SK-N-SH (cell line): ENCODE measurements around the gene THADA. TPM values are rescaled to one million over a fixed set of nuclear protein-coding genes. Genes with fewer than 3 reads are reported as not detected.

Experiments used
- CTCF ChIA-PET: fragments of 300-600, 350-600 bp; formaldehyde crosslinking; extraction: SDS; loops from one replicate; lab custom pipeline; 2021; lab: Yijun Ruan, JAX
- POLR2A ChIA-PET: fragments of 350-600 bp; sonication (Branson Sonifier 250); formaldehyde crosslinking; extraction: SDS; loops from one replicate; lab custom pipeline; 2020; ENCODE audit warnings: antibody characterized with exemption, inconsistent platforms; lab: Yijun Ruan, JAX
- DNase-seq: peaks from one replicate; pipeline ENCODE4 v3.0.0; 2012
- H2AFZ ChIP-seq: fragments of 200-600 bp; sonication (generic); 2 replicates; pipeline ENCODE4 v1.8.1; 2016; ENCODE audit warnings: antibody characterized with exemption, mild to moderate bottlenecking, low read depth
- H3F3A ChIP-seq: fragments of 200-600 bp; sonication (generic); replicated peaks from 2 replicates; pipeline ENCODE3; 2016; ENCODE audit warnings: antibody characterized with exemption, mild to moderate bottlenecking; ENCODE audit not compliant: insufficient read depth
- H3K27ac ChIP-seq, 2 experiments: fragments of 200-500 bp in 1 of 2; fragments of 200-600 bp in 1 of 2; sonication (Bioruptor generic) in 1 of 2; sonication (generic), shearing (Covaris generic) in 1 of 2; 2 replicates each; pipeline versions ENCODE4 v1.5.1 to v1.6.1; 2014 to 2016; ENCODE audit warnings: low read depth in 2 of 2, inconsistent platforms in 1 of 2, low read length in 1 of 2, mild to moderate bottlenecking in 1 of 2, mixed read lengths in 1 of 2
- H3K27me3 ChIP-seq: fragments of 200-600 bp; sonication (generic), shearing (Covaris generic); 2 replicates; pipeline ENCODE4 v1.6.1; 2016; ENCODE audit warnings: mixed run types; ENCODE audit not compliant: insufficient read depth
- H3K36me3 ChIP-seq, 2 experiments: fragments of 200-500 bp in 1 of 2; fragments of 200-600 bp in 1 of 2; sonication (Bioruptor generic) in 1 of 2; sonication (generic) in 1 of 2; replicated peaks in 1 of 2; 2 replicates each; pipeline versions ENCODE3 to v1.5.1; 2014 to 2016; ENCODE audit warnings: low read length in 1 of 2, mild to moderate bottlenecking in 1 of 2; ENCODE audit not compliant: insufficient read depth in 2 of 2, control insufficient read depth in 1 of 2
- H3K4me1 ChIP-seq, 2 experiments: fragments of 200-500 bp in 1 of 2; fragments of 200-600 bp in 1 of 2; sonication (Bioruptor generic) in 1 of 2; sonication (generic), shearing (Covaris generic) in 1 of 2; 2 replicates each; pipeline versions ENCODE4 v1.5.1 to v1.6.1; 2014 to 2016; ENCODE audit warnings: low read depth in 1 of 2, low read length in 1 of 2, mixed run types in 1 of 2; ENCODE audit not compliant: insufficient read depth in 2 of 2, control insufficient read depth in 1 of 2
- H3K4me2 ChIP-seq: fragments of 200-600 bp; sonication (generic), shearing (Covaris generic); 2 replicates; pipeline ENCODE4 v1.6.1; 2017; ENCODE audit warnings: mixed run types
- H3K4me3 ChIP-seq, 2 experiments: fragments of 200-500 bp in 1 of 2; fragments of 200-600 bp in 1 of 2; sonication (Bioruptor generic) in 1 of 2; sonication (generic), shearing (Covaris generic) in 1 of 2; 2 replicates each; pipeline versions ENCODE4 v1.5.1 to v1.8.1; 2014 to 2016; ENCODE audit warnings: low read depth in 2 of 2, inconsistent platforms in 1 of 2, low read length in 1 of 2, mild to moderate bottlenecking in 1 of 2, mixed read lengths in 1 of 2, moderate library complexity in 1 of 2
- H3K79me2 ChIP-seq: fragments of 200-600 bp; sonication (generic); 2 replicates; pipeline ENCODE4 v1.8.1; 2017; ENCODE audit warnings: mild to moderate bottlenecking; ENCODE audit not compliant: insufficient read depth
- H3K9ac ChIP-seq: fragments of 200-600 bp; sonication (generic); 2 replicates; pipeline ENCODE4 v1.6.1; 2017; ENCODE audit warnings: mixed run types
- H3K9me2 ChIP-seq: fragments of 200-600 bp; sonication (generic); 2 replicates; pipeline ENCODE4 v1.6.1; 2017; ENCODE audit warnings: mixed run types
- H3K9me3 ChIP-seq: fragments of 200-600 bp; sonication (generic); 2 replicates; pipeline ENCODE4 v1.6.1; 2017; ENCODE audit warnings: mixed run types, mild to moderate bottlenecking, moderate library complexity
- H4K20me1 ChIP-seq: fragments of 200-600 bp; sonication (generic); 2 replicates; pipeline ENCODE4 v1.6.1; 2017; ENCODE audit warnings: mild to moderate bottlenecking, mixed run types; ENCODE audit not compliant: insufficient read depth
- CHD2 ChIP-seq: fragments of 150-350 bp; IDR thresholded peaks from 2 replicates; pipeline ENCODE4 v1.6.1; 2018; ENCODE audit warnings: low read length; ENCODE audit not compliant: partially characterized antibody
- CTCF ChIP-seq: fragments of 200-600 bp; sonication (generic); IDR thresholded peaks from 2 replicates; pipeline ENCODE4 v1.6.1; 2017; ENCODE audit warnings: antibody characterized with exemption, mild to moderate bottlenecking, moderate library complexity
- PBX3 ChIP-seq: IDR thresholded peaks from 2 replicates; pipeline ENCODE4; 2012
- POLR2AphosphoS5 ChIP-seq: IDR thresholded peaks from 2 replicates; pipeline ENCODE4 v1.6.1; 2012; ENCODE audit warnings: low read depth, low read length
- TEAD4 ChIP-seq: IDR thresholded peaks from 2 replicates; pipeline ENCODE4 v1.4.0; 2012; ENCODE audit warnings: mild to moderate bottlenecking, borderline replicate concordance; ENCODE audit not compliant: insufficient read depth
- ZBTB33 ChIP-seq: IDR thresholded peaks from 2 replicates; pipeline ENCODE4 v1.4.0; 2012; ENCODE audit warnings: low read depth, borderline replicate concordance
- WGBS: methylation state at CpG from one replicate; pipeline ENCODE4 v1.1.6; 2017; ENCODE audit warnings: low lambda C conversion rate; 5-methylcytosine and 5-hydroxymethylcytosine counted together
- polyA plus RNA-seq, 3 experiments: library from polyadenylated mRNA; depleted of rRNA; stranded (reverse); fragments of >200 nt; gene quantifications; 2 replicates each; pipeline ENCODE4 v1.2.3, GENCODE V29; 2012

Gene THADA
- polyA plus RNA-seq, 1 of the 3 experiments (the other 2 are of a cell fraction), result 25.6 TPM

GRCh38 chr2:43343573-43344304, 252.1 kb downstream of the THADA start (continued):
- TF ChIP-seq TEAD4 (peak; percentile 39; the same call in 1 of the 2 replicates), ZBTB33 (no peak), PBX3 (peak; percentile 74), POLR2AphosphoS5 (peak; percentile 53; the same call in 1 of the 2 replicates), CTCF (no peak)

- no peak for DNase-seq
- H3K27me3 ChIP-seq, result no peaks in the 10 kb centered on the region
- CTCF ChIA-PET, result interaction anchor here (0.6 to 9.9 kb wide), 9 partner anchors 9 to 194 kb away, joined by 3 to 70 read pairs (median 5); partner anchors contain the start of gene ZFP36L2
- WGBS, result 92% methylated on average over 13 of the region's 13 CpGs
- no peaks in the 10 kb centered on the region for H4K20me1 ChIP-seq
- H3K4me2 ChIP-seq, result 0 out of 2 replicates have a peak overlapping the region, but pooled peaks have one; percentile 51
- no peak overlapping the region for H3K4me3 ChIP-seq
- H3K9me3 ChIP-seq, result no peaks in the 10 kb centered on the region
- no peak overlapping the region for H3K9ac ChIP-seq
- peaks cover 42 to 61% of the 10 kb centered on the region in 2 experiments for H3K4me1 ChIP-seq
- H3K27ac ChIP-seq, result peak overlapping the region; percentile 83 to 100
- no peak overlapping the region for H2AFZ ChIP-seq
- no peaks in the 10 kb centered on the region for H3K9me2 ChIP-seq
- no peaks in the 10 kb centered on the region for H3K36me3 ChIP-seq
- POLR2A ChIA-PET, result interaction anchor here (1.5 kb wide), 1 partner anchor 75 kb away, joined by 3 read pairs; no protein-coding TSS in a partner anchor
- no peaks in the 10 kb centered on the region for H3K79me2 ChIP-seq
- no peak for TF ChIP-seq CHD2
- H3F3A ChIP-seq, result peaks cover 22% of the 10 kb centered on the region
Measured at GRCh38 chr2:43341959-43342757, 253.7 kb downstream of the THADA start.
